ENCODE results near the gene ZBTB25.

The ZBTB25 gene

DNA sequence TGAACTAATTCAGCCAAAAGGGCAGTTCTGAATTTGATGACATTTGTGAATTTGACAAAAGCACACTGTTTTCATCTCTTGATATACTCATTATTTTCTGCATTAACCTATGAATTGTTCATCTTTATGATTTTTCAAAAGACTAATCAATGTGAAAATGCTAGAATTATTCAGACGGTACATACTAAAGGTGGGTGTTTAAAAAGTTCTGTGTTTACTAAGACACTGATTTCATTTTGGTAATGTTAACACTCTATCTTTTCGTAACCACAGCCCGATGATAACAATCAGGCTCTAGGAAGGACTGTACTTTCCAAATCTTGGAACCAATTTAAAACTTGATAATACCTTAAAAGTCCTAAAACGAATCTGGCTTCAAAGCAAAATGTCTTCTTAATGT lies 28.9 kb downstream of the ZBTB25 start:
- DNase-seq, result no peak

DNA sequence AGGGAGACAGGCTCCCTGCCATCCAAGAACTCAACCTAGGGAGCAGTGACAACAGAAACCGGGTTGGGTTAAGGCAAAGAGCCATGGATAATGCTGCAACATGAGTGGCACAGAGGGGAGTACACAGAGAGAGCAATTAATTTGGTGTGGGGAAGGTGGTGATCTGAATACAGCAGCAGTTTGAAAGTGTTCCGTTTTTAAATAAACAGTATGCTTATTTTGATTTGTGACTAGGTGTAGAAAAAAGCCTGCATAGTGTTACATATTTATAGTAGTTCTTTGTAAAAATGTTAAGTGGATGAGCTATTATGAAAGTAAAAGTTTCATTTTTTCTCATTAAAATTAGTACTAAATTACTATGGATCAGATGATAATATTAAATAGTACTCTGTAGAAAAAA lies 29.6 kb downstream of the ZBTB25 start:
- no peak for DNase-seq

DNA sequence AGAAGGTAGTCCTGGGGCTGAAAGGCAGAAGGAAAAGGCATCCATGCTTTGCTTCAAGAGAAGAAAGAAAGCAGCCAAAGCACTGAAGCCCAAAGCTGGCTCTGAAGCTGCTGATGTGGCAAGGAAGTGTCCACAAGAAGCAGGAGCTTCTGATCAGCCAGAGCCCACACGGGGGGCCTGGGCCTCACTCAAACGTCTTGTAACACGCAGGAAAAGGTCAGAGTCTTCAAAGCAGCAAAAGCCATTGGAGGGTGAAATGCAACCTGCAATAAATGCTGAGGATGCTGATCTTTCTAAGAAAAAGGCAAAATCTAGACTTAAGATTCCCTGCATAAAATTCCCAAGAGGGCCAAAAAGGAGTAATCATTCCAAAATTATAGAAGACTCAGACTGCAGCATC lies 35.2 kb downstream of the ZBTB25 start:
- no peak for DNase-seq

DNA sequence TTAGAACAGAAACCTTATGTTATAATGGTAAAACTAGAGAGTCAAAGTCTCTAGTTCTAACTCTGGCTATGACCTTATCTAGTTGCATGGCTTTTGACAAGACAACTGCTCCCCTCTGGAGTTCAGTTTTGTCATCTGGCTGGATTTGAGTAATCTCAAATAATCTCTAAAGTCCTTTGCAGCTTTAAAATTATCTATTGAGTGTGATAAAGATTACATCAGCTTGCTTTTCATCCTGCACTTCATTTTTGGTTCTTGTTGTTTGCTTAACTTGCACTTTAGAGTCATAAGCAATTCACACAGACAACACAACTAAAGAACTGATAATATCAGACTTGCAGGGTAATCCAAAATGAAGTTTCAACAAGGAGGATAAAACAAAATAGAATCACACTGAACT lies 36.1 kb downstream of the ZBTB25 start:
- no peak for DNase-seq

DNA sequence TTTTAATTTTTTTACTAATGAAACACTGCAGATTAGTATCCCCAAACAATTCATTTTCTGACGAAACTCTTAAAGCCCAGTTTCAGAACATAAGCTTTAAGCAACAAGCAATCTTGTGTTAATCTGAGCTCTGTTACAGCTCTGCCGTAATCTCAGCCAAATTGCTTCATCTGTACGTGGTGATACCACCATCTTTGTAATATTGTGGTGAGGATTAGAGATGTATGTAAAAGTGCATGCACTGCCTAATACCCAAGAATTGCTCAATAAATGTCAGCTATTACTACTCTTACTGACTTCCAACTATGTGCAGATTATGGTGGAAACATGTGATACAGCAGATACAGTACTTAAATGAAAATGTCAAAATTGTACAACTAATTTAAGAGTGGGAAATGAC lies 36.5 kb downstream of the ZBTB25 start:
- DNase-seq, result no peak

DNA sequence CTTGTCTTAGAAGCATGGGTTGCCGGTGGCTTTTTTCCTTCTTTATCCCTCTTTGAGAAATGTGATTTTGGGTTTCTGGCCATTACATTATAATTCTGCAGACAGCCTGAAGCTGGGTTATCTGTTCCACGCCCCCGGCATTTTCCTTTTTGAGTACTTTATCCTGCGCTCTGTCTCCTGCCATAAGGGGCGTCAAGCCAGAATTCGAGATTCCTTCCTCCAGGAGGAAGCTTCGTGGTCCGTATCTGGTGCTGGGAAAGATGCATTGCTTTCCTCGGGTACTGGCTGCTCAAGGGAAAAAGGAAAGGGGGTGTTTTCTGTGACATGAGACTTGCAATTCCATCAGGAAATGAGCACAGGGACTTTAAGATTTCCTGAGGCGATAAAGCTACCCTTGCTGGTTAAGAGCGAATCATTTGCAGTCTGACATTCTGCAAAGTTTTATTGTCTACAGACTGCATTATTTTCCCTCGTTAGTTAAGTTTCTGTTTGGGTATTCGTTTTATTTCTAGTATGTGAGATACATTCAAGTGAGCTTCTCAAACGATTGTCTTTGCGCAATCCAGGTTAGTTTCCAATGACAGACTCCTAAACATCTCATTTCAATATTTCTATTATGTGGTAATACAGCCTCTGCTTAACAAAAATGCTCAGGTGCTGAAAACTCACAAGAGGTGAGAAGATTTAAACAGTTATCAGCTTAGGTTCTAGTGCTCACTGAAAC lies 37.6 kb downstream of the ZBTB25 start:
- no peak for DNase-seq

DNA sequence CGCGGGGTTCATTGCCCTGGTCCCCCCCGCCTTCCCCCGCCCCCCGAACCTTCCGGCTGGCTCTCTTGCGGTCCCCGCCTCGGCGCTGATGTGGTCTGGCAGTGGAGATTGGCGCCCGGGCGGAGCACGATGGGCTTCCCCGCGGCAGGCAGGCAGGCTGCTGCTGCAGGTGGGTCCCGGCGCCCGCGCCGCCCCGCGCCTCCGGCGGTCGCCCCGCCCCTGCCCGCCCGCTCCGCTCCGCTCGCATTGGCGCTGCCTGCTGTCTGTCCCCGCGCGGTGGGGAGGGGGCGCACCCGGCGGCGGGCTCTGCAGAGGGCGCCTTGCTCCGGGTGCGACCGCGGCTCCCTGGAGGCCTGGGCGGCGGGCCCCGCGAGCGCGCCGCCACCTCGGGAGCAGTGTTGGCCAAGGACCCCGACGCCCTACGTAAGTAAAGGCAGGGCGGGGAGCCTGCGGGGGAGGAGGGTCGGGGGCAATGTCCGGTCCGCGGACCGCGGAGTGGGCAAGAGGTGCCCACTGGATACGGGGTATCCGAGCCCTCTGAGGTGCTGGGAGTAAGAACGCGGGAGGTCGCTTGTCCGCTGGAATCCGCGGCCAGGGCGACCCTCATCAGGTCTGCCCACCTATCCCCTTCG lies 38.3 kb downstream of the ZBTB25 start, which contains the start of gene AKAP5:
TSS of gene AKAP5 (plus strand) at position 309 of the 632 bp plus-strand sequence. CDS start 2,896 bp downstream, outside the sequence.
- peak; percentile 65 to 83 for DNase-seq

DNA sequence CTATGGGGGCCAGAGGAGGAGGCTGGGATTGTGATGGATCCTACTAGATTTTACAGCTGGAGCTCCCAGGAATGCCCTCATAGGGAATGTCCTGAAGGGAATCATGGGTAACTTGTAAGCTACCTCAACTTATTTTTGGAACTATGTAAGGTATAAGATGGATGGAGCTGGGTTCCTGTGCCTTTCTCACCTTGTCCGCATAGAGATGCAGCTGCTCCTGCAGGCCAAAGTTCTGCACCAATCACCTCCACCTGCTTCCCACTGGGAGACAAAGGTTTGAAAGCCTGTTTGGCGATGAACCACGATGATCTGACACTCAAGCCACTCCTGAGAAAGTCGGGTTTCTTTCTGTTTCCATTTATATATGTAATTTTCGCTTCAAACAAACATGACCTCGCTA lies 39.0 kb downstream of the ZBTB25 start:
- no peak for DNase-seq

DNA sequence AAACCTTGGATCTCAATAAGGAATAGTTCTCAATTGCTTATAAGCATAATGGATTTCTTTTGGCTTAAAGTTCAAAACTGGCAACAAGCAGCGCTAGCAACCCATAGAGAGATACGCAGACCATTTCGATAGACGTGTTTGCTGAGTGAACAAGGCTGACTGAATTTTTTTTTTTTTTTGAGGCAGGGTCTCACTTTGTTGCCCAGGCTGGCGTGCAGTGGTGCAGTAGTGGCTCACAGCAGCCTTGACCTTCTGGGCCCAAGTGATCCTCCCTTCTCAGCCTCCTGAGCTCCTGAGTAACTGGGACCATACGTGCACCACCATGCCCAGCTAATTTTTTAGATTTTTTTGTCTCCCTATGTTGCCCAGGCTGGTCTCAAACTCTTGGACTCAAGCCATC lies 39.8 kb downstream of the ZBTB25 start:
- DNase-seq, result no peak

DNA sequence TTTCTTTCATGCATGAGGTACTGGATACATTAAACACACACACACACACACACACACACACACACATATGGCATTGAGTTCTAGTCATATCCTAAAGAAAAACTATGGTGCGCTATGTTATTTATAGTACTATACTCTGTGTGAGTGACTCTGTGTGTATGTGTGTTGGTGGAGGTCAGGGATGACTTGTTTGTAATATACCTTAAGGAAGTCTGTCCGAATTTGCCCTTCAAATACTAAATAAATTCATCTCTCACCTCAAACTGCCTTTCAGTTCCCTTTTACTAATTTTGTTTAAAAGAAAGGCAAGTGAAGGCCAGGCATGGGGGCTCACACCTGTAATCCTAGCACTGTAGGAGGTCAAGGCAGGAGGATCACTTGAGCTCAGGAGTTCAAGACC lies 40.4 kb downstream of the ZBTB25 start:
- no peak for DNase-seq

DNA sequence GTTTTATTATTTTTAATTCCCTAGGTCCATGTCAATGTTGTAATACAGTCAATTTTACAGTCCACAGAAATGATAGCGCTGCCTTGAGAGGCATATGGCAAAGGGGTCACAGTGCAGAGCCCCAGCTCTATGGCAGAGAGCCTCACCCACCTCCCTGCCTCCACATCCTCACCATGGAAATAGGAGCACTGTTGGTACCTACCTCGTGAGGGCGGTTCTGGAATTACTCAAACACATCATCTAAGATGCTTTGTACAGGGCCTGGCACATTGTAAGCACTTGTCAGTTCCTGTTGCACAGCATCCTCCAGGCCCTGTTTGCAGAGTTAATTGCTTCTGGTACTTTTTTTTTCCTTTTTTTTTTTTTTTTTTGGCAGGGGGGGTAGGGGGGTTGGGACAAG lies 42.4 kb downstream of the ZBTB25 start:
- DNase-seq, result no peak

DNA sequence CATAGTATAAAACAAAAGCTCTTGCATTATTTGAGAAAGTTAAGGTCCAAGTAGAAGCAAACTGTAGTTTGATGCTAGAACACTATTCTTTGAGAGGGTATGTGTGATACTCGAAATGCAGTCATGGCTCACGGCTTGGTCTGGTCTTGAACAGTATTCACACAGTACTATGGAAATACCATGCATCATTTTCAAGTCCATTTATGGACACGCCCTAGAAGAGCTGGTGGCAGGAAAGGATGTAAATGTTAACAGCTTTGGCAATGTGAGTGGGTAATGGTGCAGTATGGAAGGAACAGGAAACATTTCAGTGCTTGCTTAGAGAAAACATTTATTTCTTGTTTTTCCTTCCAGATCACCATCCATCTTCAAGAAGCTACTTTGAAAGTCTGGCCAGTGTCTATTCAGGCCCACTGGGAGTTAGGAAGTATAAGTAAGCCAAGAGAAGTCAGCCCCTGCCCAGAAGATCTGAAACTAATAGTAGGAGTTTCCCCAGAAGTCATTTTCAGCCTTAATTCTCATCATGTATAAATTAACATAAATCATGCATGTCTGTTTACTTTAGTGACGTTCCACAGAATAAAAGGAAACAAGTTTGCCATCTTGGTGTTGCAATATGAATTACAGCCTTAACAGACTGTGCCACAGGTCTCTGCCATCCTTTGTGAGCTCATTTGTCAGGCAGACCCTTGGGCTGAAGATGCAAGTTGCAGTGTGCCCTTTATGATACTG lies 44.1 kb downstream of the ZBTB25 start:
- DNase-seq, result no peak

DNA sequence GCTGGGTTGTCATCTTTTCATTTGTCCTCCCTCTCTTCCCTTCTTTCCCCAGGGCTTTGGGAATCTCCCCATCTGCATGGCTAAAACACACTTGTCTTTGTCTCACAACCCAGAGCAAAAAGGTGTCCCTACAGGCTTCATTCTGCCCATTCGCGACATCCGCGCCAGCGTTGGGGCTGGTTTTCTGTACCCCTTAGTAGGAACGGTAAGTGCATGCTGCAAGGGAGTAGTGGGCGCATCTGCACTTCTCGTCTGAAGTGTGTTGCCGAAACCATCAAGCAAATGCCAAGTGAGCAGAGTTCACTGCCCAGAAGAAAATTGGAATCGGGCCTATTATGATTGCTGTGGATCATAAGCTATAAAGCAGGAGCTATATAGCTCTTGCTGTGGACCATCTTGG lies 49.0 kb downstream of the ZBTB25 start:
- DNase-seq, result no peak

DNA sequence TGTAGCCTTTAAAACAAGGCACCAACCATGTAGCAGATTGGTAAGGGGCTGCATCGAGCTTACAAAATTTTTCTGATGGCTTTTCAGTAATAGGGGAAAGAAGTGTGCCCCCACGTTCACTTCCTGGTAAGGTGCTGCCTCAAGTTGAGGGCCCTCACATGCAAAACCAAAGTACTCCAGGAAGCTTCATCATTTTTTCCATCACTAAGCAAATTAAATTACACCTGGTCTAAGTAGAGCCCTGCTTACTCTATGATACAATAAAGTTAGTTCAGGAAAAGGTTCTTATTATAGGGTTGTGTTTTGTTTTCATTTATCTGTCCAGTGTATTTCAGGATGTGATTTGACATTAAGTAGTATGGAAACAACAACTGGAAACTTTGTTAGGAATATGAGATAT lies 53.4 kb downstream of the ZBTB25 start:
- DNase-seq, result no peak

DNA sequence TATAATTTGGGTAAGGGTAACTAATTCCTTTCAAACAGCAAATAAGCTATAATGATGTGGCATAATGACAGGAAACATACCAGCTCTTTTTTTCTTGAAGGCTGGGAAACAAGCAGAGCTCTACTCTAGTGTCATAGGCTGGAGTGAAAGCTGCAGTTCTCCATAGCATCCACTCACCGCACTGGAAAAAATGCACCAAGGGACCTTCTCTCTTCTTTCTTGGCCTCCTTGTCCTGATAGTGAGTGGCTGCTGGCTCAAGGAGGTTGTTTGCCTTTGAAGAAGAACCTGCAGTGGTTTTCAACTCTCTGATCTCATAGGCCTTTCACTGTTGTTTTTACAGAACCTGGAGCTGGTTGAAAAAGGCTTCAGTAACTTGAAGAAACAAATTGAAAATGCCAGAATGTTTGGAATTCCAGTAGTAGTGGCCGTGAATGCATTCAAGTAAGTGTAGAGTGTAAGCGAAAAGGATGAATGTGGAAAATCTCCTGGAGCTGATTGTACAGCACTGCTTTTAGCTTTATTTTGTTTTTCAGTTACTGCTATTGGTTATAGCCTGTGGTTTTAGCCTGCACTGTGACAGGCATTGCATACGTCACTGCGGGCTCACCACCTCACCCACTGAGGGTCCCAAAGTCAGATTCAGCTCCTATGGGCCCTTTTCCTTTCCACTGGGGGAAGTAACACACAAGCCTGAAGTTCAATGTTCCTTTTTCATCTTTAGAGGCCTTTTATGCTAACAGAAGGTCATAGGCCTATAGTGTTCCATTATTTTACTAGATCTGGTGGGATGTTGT lies 55.6 kb downstream of the ZBTB25 start:
- no peak for DNase-seq

DNA sequence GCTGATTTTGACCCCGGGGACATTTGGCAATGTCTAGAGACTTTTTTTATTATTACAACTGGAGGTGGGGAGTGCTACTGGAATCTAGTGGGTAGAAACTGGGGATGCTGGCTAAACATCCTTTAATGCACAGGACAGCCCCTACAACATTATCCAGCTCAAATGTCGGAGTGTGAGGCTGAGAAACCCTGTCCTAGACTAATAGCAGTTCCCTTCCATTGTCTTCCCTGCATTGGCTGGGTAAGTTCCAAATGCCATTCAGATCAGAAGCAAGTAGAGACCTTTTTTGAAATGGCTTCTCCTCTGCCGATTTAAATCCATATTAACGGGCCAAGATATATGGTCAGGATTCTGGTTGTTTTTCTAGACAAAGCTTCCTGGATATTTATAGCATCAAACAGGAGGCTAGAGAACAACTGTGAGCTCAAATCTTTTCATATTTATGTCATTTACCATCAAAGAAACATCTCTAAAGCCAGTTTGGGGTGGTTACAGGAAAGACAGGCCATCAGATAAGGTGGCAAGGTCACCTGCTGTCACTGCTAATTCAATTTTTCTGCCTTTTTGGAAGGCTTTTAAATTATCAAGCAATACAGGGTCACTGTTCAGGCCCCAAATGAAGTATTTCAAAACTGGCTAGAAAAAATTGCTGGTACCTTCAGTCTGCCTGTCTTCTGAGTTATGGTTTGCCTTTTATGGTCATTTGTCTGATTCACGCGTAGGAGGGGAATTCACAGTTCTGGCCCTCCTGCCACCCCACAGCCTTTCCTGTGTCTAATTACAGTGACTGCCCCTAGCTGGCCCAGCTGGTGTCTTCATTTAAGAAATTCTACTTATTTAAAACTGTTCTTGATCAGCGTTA lies 58.4 kb downstream of the ZBTB25 start:
- DNase-seq, result no peak

DNA sequence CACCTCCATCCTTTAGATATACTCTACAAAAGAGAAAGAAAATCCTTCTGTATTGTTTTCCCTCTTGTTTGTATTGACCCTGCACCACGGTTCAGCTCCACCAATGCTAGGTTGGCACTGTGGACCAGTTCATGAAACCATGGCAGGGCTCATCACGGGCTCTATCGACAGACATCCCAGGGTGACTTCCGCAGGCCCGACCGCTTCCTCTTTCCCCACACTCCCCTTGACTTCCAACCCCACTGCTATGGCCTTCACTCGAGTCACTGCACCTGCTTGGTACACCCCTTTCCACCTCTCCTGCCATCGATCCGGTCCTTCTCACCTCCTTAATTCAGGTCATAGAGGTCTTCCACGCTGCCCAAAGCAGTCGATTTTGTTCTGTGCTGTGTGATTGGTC lies 59.5 kb downstream of the ZBTB25 start:
- DNase-seq, result no peak

DNA sequence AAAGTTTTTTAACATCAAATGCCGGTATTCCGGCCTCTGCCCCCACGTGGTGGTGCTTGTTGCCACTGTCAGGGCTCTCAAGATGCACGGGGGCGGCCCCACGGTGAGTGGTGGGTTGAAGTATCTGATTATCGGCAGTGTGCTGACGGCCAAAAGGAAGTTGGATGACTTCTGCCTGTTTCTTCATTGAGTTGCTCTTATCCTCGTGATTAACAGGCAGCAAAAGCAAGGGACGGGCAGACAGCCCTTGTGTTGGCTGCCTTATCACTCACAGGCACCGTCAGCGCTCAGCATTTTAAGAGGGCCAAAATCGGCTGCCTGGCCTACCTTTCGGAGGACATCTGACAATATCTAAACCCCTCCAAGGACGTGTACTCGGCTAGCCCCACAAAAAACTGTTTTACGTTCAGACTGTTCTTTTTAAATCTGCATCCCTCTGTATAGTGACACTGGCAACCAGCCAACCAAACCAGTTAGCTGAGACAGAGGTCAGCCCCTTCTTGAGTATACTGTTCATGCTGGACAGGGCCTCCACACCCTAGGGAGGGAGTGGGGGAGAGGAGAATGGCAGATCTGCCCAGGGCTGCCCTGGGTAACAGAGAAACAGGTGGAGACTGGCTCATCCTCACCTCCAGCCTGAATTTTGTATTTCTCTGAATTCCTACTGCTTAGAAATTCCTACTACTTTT lies 61.2 kb downstream of the ZBTB25 start:
- DNase-seq, result no peak

DNA sequence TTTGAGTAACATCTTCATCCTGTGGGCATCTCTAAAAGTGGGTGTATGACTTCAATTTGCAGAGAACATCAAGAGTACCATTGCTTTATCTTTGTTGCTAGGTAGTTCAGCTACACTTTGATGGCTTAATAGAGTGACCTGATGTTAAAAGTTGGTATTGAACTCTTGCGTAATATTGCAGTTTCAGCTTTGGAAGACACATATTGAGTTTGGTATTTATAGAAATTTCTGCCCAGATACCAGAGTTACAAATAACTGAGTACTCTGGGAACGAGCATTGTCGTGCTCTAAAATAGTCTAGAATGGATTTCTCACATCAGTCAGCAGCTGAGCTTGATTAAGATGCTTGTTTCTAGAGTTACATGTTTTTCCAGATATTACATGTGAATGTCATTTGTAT lies 63.1 kb downstream of the ZBTB25 start:
- no peak for DNase-seq

DNA sequence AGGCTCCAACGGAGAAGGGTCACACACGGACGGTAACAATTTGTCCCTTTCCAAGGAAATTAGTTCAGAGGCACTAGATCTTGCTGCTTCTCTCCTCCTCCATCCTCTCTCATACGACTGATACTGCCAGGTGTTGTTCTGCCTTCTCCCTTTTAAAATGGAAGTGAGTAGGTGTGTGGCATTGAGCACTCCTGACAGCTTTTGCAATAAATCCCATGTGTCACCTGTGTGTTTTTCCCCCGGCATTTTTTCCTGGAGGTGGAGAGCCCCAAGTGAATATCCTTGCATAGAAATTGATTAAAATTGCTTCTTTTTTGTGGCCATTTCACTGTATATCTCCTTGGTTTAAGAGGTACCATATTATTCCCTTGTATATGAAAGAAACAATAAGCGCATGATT lies 64.5 kb downstream of the ZBTB25 start:
- no peak for DNase-seq

DNA sequence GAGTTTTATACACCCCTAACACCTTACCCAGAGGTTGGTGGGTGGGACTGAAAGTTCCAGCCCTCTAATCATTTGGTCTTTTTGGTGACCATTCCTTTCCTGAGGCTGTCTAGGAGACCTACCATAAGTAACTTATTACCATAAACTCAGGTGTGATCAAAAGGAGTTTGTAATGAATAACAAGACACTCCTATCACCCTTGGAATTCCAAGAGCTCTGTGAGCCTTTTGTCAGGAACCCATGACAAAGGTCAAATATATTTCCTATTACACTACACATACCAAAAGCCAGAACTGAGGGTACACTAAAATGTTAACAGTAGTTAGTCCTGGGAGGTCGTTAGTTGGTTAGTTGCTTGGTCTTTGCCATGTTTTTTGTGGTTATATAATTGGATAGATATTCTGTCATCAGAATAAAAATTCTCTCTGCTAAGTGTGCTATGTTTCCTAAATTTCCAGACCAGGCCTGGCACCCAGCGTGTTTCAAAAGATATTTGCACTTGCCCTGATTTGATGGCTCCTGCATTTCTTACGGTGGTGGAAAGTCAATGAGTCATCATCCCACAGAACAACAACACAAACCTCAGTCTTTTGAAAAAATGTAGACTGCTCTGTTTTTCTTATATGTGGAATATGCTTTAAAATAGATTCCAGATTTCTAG lies 65.3 kb downstream of the ZBTB25 start:
- no peak for DNase-seq

Measured in NCI-H1930 (cell line).